Activated CD8-positive, alpha-beta memory T cell treated with anti-CD3 and anti-CD28 coated beads, Interleukin-2, amount 50 U/mL, for 24 hours (primary cell): ENCODE results near the gene CACNA1S.

ENCODE experiments used
- DNase-seq: peaks from one replicate; pipeline ENCODE4 v3.0.0-alpha.2; 2020; ENCODE audit errors: extremely low read depth

The CACNA1S gene

GRCh38 chr1:201093561-201093960, 18.7 kb downstream of the CACNA1S start:
- DNase-seq: no peak

- DNase-seq: no peak
Observed at GRCh38 chr1:201092738-201093137, 19.5 kb downstream of the CACNA1S start.

- no peak for DNase-seq
Observed at GRCh38 chr1:201091256-201091655, 21.0 kb downstream of the CACNA1S start.

GRCh38 chr1:201090541-201090940, 21.7 kb downstream of the CACNA1S start:
- DNase-seq: no peak

- no peak for DNase-seq
Observed at GRCh38 chr1:201089596-201089995, 22.6 kb downstream of the CACNA1S start.

- no peak for DNase-seq
Observed at GRCh38 chr1:201088901-201089525, 23.2 kb downstream of the CACNA1S start.

GRCh38 chr1:201088395-201088794, 23.8 kb downstream of the CACNA1S start:
- no peak for DNase-seq

- DNase-seq: no peak
Observed at GRCh38 chr1:201085902-201086735, 26.1 kb downstream of the CACNA1S start.

GRCh38 chr1:201084295-201084694, 27.9 kb downstream of the CACNA1S start:
- DNase-seq: no peak

- no peak for DNase-seq
Observed at GRCh38 chr1:201083741-201084140, 28.5 kb downstream of the CACNA1S start.

- DNase-seq: no peak
Observed at GRCh38 chr1:201080135-201080534, 32.1 kb downstream of the CACNA1S start.

GRCh38 chr1:201077736-201078135, 34.5 kb downstream of the CACNA1S start:
- no peak for DNase-seq

- DNase-seq: no peak
Observed at GRCh38 chr1:201077116-201077515, 35.1 kb downstream of the CACNA1S start.

- no peak for DNase-seq
Observed at GRCh38 chr1:201076092-201076491, 36.1 kb downstream of the CACNA1S start.

GRCh38 chr1:201074018-201074417, 38.2 kb downstream of the CACNA1S start:
- DNase-seq: no peak

- no peak for DNase-seq
Observed at GRCh38 chr1:201072922-201073321, 39.3 kb downstream of the CACNA1S start.

GRCh38 chr1:201072149-201072548, 40.1 kb downstream of the CACNA1S start:
- DNase-seq: no peak

GRCh38 chr1:201069636-201070035, 42.6 kb downstream of the CACNA1S start:
- DNase-seq: no peak

GRCh38 chr1:201068976-201069375, 43.2 kb downstream of the CACNA1S start:
- no peak for DNase-seq

- no peak for DNase-seq
Observed at GRCh38 chr1:201066986-201067385, 45.2 kb downstream of the CACNA1S start.

GRCh38 chr1:201065686-201066085, 46.5 kb downstream of the CACNA1S start:
- no peak for DNase-seq

GRCh38 chr1:201064806-201065205, 47.4 kb downstream of the CACNA1S start:
- DNase-seq: no peak

GRCh38 chr1:201063145-201063544, 49.1 kb downstream of the CACNA1S start:
- no peak for DNase-seq
